Dermis blood vessel endothelial cell (primary cell): ENCODE data around the gene SLC4A11. TPM values are rescaled to one million over a fixed set of nuclear protein-coding genes. Genes with fewer than 3 reads are reported as not detected.
"Not testable (repeated sequence)": the region's sequence is repeated elsewhere in the genome, so short reads cannot be mapped to it uniquely, and the experiment has no call there.

Experiments used
- DNase-seq: peaks from one replicate; pipeline ENCODE4 v3.0.0; 2010
- total RNA-seq: library from RNA; depleted of rRNA; stranded (reverse); fragments of >200 nt; gene quantifications from 2 replicates; pipeline ENCODE4 v1.2.3, GENCODE V29; 2014

Gene SLC4A11
- total RNA-seq, 1 donor from 2014 or later: 7.5 TPM

DNA sequence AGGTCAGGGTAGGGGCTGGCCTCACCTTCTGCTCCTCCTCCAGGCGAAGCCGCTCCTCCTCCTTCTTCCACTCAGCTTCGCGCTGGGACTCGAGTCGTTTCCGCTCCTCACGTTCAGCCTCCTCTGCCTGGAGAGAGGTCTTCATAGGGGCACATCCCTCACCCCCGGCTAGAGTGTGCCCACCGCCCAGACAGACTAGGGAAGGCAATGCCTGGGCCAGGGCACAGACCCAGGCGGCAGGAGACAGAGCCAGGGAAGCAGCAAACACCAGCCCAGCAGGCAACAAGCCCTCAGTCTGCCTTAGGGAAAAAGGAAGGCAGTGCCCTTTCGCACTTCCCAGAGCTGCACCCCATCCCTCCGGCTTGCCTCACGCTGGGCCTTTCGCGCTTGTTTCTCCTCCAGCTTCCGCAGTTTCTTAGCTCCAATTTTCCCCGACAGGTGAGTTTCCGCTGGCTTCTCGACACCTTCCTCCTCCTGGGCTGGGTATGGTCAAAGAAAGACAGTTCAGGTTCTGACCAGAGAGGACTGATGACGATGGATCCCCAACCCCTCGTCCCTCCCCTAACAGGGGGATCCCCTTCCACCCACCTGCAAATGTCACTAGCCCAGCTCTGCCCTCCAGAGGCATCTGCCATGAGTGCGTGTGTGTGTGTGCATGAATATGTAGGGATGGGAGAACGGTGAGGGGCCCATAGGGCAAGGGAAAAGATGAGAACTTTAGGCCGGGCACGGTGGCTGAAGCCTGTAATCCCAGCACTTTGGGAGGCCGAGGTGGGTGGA is 38.8 kb downstream of the SLC4A11 start:
- no peak for DNase-seq

DNA sequence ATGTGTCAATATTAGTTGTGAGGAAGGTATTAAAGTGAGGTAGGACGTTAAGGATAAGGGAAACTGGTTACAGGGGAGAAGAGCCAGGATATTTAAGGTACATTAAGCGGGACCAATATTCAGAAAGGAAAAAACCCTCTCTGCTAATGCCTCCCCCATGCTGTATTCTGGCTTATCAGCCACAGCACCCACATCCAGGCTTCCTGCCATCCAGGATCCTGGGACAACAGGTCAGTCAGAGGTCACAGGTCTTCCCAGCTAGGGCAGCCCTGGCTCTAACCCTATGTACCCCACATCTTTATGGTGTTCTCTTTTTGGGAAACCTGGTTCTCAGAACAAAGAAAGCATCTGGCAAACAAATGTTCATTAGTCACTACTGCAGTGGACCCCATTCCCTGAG is 39.8 kb downstream of the SLC4A11 start:
- no peak for DNase-seq

DNA sequence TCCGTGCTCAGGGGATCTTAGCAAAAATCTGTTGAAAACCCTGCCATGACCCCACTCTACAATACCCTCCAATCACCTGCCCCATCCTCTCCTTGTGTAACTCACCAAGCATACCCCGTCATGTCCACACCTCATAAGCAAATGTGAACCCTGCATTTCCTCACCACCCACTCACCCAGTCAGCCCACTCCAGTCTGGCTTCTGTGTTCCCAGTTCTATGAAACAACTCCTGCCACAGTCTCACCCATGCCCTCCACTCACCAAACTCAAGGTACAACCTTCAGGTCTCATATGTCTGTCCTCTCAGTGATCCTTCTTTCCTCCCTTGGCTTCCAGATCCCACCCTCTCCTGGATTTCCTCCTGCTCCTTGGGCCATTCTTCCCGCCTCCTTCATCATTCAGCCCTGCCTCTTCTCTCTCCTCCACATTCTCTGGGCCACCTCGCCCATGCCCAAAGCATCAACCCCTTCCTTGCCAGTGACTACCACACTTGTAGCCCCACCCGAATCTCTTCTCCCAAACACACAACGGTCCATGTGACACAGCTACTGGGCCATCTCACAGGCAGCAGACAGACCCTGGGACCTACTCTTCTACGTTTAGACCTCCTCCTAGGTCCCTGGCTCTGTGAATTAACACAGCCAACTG is 43.3 kb downstream of the SLC4A11 start:
- DNase-seq: no peak

DNA sequence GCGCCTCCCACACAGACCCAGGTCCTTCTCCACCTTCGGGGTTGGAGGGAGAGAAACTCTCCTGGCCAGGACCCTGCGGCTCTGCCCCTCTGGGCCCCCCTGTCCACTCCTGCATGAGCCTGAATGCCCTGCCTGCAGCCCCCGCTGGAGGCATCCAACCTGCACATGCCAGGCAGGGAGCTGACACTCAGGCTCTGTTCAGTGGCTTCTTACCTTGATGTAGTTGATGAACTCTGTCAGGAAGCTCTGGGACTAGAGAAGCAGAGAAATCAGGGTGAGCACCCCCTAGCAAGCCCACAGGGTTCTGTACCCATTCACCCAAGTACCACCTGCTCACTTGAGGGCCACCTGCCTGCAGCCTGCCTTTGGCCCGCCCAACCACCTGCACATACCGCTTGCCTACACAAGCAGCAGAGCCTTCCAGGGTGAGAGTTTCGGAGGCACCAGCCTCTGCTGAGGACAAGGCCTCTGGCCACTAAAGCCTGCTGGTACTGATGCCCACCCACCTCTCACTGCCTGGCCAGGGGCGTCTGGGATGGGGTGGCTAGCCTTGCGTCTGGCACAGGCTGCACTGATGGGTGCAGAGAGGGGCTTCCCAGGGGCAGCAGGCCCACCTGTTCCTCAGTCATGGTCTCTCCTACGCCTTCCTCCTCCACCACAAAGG is 44.2 kb downstream of the SLC4A11 start:
- DNase-seq: no peak

DNA sequence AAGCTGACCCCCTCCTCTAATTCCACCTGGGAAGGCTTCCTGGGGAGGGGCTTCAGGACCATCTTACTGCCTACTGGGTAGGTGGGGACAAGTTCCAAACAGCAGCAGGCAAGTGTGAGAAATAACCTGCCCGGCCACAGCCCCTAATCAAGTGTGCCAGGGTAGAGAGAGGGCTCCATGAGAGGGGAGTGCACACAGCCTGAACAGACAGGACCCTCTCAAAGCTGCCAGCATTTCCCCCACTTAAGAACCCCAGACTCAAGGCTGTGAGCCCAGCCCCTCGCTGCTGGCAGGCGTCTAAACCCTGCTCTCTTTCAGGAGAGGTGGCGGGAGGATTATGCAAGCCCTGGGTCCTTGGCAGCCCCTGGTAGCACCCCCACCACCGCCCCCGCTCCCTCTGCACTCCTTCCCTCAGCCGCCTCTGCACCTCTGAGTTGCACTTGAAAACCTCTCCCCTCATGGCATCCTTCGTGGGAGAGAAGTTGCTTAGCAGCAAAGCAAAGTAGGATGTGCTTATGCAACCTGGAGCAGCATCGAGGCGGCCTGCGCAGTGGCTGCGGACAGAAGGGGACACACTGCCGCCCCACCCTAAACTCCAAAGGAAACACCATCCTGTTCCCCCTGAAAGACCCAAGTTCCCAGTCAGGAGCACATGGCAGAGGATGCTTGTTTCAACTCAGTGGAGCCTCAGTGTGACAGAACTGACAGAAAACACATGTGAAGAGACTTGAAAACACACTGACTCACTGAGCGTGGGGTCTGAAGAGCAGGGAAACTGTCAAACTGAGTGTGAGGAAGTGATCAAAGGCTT is 45.0 kb downstream of the SLC4A11 start:
- DNase-seq: no peak

DNA sequence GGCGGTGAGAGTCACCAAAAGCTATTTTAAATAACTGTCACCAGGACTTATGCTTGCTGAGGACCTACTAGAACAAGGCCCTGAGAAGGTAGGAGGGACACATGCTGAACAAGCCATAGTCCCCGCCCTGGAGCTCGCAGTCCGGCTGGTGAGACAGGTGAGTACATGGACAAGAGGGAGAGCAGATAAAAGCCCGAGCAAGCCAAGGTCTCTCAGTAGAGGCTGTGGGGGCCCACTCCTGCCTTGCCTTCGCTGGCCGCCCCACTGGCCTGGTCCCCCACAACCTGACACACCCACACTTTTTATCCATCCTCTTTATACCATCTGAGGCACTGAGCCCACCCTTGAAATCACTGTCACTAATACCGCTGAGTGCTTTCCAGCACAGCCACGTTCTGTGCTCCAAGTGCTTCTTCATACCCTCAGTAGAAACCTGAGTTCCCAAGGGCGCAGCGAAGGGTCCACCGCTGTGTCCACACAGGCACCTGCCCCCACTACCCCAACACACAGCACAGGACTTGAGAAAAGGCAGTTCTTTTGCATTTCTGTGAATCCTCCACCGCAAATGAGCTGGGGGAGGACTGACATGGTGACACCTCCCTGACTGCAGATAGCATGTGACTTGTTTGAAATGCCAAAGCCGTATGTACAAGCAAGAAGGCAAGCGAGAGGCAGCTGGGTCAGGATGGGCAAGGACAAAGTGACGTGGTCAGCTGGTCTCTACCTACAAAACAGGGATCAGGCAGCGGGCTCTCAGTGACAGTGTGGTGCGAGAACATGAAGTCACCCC is 46.6 kb downstream of the SLC4A11 start:
- no peak for DNase-seq

DNA sequence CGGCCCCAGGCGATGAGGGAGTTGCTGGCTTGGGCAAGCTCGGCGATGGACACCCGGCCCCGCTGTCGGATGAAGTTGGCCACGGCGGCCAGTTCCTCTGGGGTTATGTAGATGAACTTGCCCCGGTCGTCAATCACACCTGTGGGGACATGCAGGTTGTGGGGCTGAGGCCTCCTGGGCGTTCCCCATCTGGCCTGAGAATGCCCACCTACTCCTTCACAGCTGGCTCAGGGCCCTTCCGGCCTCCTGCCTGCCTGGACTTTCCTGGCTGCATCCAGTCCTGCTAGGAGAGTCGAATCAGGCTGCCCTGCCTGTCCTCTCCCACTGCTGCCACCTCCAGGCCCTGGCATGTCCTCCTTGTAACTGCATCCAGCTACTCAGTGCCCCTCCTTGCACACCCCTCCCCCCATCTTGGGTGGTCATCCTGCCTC is 48.3 kb downstream of the SLC4A11 start:
- DNase-seq: no peak

DNA sequence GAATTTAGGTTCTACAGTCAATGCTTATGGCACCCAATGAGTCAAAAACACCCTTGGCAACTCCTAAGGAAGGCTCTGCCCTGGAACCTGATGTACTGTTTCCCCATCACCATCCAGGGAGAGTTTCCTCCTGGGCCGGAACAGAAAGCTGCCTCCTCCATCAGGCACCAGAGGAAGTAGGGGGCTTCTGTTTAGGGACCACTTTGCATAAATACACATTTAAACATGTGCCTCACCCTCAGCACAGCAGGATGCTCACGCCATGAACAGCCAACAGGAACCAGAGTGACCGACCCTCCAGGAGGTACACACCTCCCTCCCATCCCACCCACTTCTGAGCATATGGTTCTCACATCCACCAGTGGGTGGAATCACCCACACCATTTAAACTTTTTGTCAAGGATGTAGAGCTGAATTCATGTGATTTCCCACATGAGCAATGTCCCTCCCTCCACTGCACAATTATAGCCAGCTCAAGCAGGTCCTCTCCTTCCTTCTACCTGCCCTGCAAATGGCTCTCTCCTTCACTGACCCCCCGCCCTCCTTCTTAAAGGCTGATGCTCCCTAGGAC is 49.3 kb downstream of the SLC4A11 start:
- DNase-seq: no peak

DNA sequence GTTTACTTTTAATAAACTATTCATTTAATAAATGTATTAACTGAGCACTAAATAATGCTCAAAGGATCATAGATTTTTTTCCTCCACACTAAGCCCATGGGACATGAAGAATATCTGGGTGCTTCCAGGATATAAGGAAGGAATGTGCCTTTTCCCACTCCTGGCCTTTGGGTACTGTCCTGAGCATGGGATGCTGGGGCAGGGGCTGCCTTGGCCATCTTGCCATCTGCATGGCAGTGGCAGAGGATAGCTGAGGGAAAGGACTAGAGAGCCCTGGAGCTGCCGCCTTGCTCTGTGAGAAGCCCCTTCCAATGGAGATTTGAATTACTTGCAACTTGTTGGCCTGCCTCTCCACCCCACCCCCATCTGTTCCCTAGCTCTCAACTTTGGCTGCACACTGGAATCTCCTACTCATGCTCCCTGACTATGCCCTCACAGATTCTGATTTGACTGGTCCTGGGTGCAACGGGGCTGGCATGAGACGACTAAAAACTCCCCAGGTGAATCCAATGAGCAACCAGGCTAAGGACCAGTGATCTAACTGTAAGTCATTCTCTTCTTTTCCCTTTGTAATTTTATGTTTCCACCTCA is 50.1 kb downstream of the SLC4A11 start:
- no peak for DNase-seq

DNA sequence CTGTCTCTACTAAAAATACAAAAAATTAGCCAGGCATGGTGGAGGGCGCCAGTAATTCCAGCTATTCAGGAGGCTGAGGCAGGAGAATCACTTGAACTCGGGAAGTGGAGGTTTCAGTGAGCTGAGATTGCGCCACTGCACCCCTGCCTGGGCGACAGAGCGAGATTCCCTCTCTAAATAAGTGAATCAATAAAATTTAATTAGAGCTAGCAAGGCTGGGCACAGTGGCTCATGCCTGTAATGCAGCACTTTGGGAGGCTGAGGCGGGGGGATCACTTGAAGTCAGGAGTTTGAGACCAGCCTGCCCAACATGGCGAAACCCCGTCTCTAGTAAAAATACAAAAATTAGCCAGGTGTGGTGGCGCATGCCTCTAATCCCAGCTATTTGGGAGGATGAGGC is 51.1 kb downstream of the SLC4A11 start:
- DNase-seq: not testable (repeated sequence)

DNA sequence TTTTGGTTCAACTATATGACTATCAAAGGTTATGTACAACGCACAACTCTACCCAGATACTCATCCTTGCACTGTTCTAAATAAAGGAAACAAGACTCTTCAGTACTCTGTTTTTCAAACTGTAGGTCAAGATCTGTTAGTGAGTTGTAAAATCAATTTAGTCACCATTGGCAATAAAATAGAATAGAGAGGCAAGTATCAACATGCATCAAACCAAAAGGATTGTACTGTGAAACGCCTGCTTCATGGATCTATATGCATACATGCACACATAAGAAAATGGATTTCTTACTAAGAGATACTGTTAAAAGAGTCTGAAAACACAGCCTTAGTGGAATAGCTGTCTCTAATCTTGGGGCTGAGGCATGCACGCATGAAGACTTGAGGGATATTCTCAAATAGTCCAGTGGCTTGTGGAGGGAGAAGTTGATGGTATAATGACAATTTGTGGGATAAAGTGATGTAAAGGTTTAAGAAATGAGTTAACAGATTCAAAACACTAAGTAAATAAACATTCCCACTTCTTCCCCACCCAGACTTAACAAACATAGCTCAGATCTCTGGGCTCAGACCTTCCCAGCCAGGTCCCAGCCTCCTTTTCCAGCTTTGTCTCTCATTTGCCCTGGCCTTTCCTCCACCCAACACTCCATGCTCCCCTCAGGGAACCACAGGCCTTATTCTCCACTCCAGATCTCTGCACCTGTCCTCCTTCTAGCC is 54.9 kb downstream of the SLC4A11 start:
- DNase-seq: no peak

DNA sequence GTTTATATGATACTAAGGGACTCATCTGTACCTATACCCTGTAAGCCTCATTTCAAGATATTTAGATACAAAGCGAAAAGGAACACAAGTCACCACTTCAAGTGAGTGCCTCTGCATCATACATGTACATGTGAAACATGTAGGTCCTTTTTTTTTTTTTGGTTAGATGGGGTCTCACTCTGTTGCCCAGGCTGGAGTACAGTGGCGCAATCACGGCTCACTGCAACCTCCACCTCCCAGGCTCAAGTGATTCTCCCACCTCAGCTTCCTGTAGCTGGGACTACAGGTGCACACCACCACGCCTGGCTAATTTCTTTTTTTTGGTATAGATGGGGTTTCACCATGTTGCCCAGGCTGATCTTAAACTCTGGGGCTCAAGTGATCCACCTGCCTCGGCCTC is 56.6 kb downstream of the SLC4A11 start:
- not testable (repeated sequence) for DNase-seq

DNA sequence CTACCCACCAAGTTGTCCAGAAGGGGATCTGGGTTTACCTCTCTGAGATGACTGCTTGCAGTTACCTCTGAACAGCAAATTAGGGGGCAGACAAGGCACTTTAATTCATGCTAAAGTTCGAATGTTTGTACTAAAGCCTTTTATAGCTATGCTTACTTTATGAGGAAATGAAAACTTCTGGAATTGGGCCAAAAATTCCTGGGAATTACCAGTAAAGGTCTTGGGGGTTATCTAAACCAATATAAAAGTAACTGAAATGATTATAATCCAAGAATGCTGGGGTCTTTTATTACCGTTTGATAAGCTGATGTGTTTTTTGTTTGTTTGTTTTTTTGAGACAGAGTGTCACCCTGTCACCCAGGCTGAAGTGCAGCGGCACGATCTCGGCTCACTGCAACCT is 57.7 kb downstream of the SLC4A11 start:
- DNase-seq: peak; percentile 73

DNA sequence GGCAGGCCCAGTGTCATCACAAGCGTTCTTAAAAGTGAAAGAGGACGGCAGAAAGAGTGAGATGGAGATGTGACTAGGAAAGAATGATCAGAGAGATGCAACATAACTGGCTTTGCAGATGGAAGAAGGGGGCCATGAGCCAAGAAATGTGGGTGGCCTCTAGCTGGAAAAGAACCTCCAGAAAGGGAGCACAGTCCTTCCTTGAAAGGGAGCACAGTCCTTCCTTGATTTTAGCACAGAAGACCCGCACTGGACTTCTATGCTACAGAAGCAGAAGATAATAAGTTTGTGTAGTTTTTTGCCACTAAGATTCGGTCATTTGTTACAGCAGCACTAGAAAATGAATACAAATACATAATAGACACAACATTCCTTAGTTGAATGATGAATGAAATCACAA is 58.7 kb downstream of the SLC4A11 start:
- DNase-seq: no peak

DNA sequence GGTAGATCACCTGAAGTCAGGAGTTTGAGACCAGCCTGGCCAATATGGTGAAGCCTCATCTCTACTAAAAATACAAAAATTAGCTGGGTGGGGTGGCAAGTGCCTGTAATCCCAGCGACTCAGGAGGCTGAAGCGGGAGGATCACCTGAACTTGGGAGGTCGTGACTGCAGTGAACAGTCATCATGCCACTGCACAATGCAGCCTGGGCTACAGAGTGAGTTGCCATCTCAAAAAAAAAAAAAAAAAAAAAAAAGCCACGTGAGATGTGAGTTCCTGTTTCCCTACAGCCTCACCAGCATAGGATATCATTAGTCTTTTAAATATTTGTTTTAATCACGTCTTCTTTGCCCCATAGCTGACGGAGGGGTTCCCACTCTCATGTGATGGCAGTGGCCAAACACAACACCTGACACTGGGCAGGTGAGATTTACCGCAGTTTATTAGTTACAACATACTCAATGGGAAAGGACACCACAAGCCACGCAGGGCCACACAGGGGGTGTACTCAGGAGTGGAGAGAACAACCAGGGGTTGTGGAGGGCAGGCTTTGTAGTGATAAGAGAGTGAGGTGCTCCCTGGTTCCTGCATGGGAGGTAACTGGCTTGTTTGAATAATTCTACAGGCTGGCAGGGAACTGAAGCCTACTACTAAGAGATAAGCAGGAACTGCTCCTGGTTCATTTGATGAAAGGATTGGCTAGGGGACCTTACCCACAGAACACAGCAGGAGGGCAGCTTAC is 61.1 kb downstream of the SLC4A11 start:
- DNase-seq: no peak
